Keratinocyte (primary cell): ENCODE data around the gene PCBD1. TPM values are rescaled to one million over a fixed set of nuclear protein-coding genes. Genes with fewer than 3 reads are reported as not detected.
A peak's percentile ranks its signal among the peaks of the same experiment; 100 is the strongest.

Experiments used
- DNase-seq: peaks from one replicate; pipeline ENCODE4 v3.0.0-alpha.2; 2011; ENCODE audit warnings: low read depth, missing footprints, low spot score
- FAIRE-seq: peaks from 2 replicates; lab custom pipeline; 2011; peaks lifted over from hg19 to GRCh38; lab: Jason Lieb, UNC
- H2AFZ ChIP-seq: 2 replicates; pipeline ENCODE4 v1.6.0; 2012; ENCODE audit warnings: low read length, control low read depth, inconsistent platforms; ENCODE audit not compliant: control insufficient read depth
- H3K27ac ChIP-seq: 2 replicates; pipeline ENCODE4 v1.5.1; 2011; ENCODE audit warnings: low read length; ENCODE audit not compliant: control insufficient read depth, insufficient read depth
- H3K27me3 ChIP-seq: 3 replicates; pipeline ENCODE4 v1.6.0; 2011; ENCODE audit warnings: low read length; ENCODE audit not compliant: control insufficient read depth, insufficient read depth; ENCODE audit errors: extremely low read depth
- H3K36me3 ChIP-seq, 2 experiments: 2 replicates in 1 of 2; 3 replicates in 1 of 2; pipeline ENCODE4 v1.5.1; 2011; ENCODE audit warnings: low read length in 2 of 2, mild to moderate bottlenecking in 1 of 2; ENCODE audit not compliant: control insufficient read depth in 2 of 2, insufficient read depth in 2 of 2; ENCODE audit errors: extremely low read depth in 1 of 2
- H3K4me1 ChIP-seq: 3 replicates; pipeline ENCODE4 v1.5.1; 2011; ENCODE audit warnings: low read length; ENCODE audit not compliant: control insufficient read depth, insufficient read depth; ENCODE audit errors: extremely low read depth
- H3K4me2 ChIP-seq: 3 replicates; pipeline ENCODE4 v1.6.0; 2011; ENCODE audit warnings: low read depth, low read length; ENCODE audit not compliant: control insufficient read depth, insufficient read depth; ENCODE audit errors: extremely low read depth
- H3K4me3 ChIP-seq, 3 experiments: fragments of 200-600 bp in 1 of 3; sonication (generic) in 1 of 3; 2 replicates in 2 of 3; 3 replicates in 1 of 3; pipeline ENCODE4 v1.5.1; 2011 to 2016; ENCODE audit warnings: low read length in 3 of 3, mild to moderate bottlenecking in 3 of 3, control low read depth in 2 of 3, inconsistent platforms in 1 of 3, low read depth in 1 of 3, mixed read lengths in 1 of 3, mixed run types in 1 of 3, moderate library complexity in 1 of 3; ENCODE audit not compliant: control insufficient read depth in 2 of 3, insufficient read depth in 2 of 3; ENCODE audit errors: extremely low read depth in 1 of 3
- H3K79me2 ChIP-seq: 2 replicates; pipeline ENCODE4 v1.6.0; 2012; ENCODE audit warnings: low read length; ENCODE audit not compliant: control insufficient read depth, insufficient read depth
- H3K9ac ChIP-seq: 3 replicates; pipeline ENCODE4 v1.6.0; 2011; ENCODE audit warnings: low read length; ENCODE audit not compliant: control insufficient read depth, insufficient read depth; ENCODE audit errors: extremely low read depth
- H3K9me1 ChIP-seq: 3 replicates; pipeline ENCODE4 v1.6.0; 2011; ENCODE audit warnings: low read length; ENCODE audit not compliant: control insufficient read depth, insufficient read depth; ENCODE audit errors: extremely low read depth
- H3K9me3 ChIP-seq: 2 replicates; pipeline ENCODE4 v1.5.1; 2012; ENCODE audit warnings: low read depth, low read length; ENCODE audit not compliant: control insufficient read depth
- H4K20me1 ChIP-seq: 3 replicates; pipeline ENCODE4 v1.6.0; 2011; ENCODE audit warnings: low read length; ENCODE audit not compliant: control insufficient read depth, insufficient read depth; ENCODE audit errors: extremely low read depth
- CTCF ChIP-seq, 3 experiments: IDR thresholded peaks in 1 of 3; conservative IDR thresholded peaks in 1 of 3; optimal IDR thresholded peaks in 1 of 3; 2 replicates in 2 of 3; 3 replicates in 1 of 3; pipeline versions ENCODE3 to v1.5.1; 2011; ENCODE audit warnings: low read length in 3 of 3, mild to moderate bottlenecking in 3 of 3, moderate library complexity in 2 of 3, control low read depth in 1 of 3, inconsistent platforms in 1 of 3; ENCODE audit not compliant: insufficient read depth in 2 of 3; ENCODE audit errors: extremely low read depth in 1 of 3
- EZH2 ChIP-seq: IDR thresholded peaks from one replicate; pipeline ENCODE4 v1.6.1; 2012; ENCODE audit warnings: inconsistent platforms, mild to moderate bottlenecking, low read length, moderate library complexity
- dilution Hi-C: fragments of 300-500 bp; cut with MboI; formaldehyde crosslinking; loops from one replicate; pipeline ENCODE4 v1.7.0; 2020; ENCODE audit warnings: low sequenced_read_pairs; ENCODE audit not compliant: extremely low pct_ligation_motif_present
- polyA plus RNA-seq, 5 experiments: library from polyadenylated mRNA; depleted of rRNA in 3 of 5; stranded (reverse) in 3 of 5; stranded (forward) in 1 of 5; unstranded in 1 of 5; fragments of >200 nt; gene quantifications; 1 replicate in 1 of 5; 2 replicates in 3 of 5; 3 replicates in 1 of 5; pipeline versions ENCODE4 v1.2.1 to v1.2.3, GENCODE V29; 2011 to 2012; ENCODE audit warnings: missing spikeins in 2 of 5, low read depth in 1 of 5, low replicate concordance in 1 of 5

Gene PCBD1
- polyA plus RNA-seq, 1 donor (not counting 4 experiments of a cell fraction or from before 2014, with no cell fraction given): 41.5 TPM

DNA sequence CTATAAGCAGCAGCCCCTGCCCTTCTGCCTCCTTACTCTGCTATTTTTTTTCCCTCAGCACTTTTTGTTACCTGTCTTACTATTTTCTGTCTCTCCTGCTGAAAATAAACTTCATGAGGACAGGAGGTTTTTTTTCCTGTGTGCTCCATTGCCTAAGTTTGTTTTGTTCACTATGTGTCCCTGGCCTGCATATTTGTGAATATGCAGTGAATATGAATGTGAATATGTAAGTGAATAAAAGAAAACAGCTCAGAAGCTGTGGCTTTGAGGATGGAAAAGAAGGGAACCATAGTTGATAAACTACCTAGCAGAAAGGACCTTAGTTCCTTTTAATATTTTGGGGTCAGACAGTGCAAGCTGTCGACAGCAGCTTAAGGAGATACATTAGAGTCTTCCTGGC lies 34.9 kb downstream of the PCBD1 start:
- no peak overlapping the region for H3K4me2 ChIP-seq
- no peak for DNase-seq
- no peaks in the 10 kb centered on the region for H3K9me1 ChIP-seq

GRCh38 chr10:70853038-70853437 lies 35.3 kb downstream of the PCBD1 start:
- dilution Hi-C loops: no loop called here
- no peak for FAIRE-seq
- no peaks in the 10 kb centered on the region for H3K27me3 ChIP-seq
- no peak overlapping the region for H3K4me3 ChIP-seq
- peaks cover 16 to 19% of the 10 kb centered on the region in 2 experiments for H3K36me3 ChIP-seq
- peak overlapping the region; percentile 11 for H3K4me2 ChIP-seq
- H3K9ac ChIP-seq: no peak overlapping the region
- H3K9me3 ChIP-seq: no peaks in the 10 kb centered on the region
- DNase-seq: no peak
- H2AFZ ChIP-seq: no peak overlapping the region
- H3K9me1 ChIP-seq: no peaks in the 10 kb centered on the region
- H4K20me1 ChIP-seq: no peaks in the 10 kb centered on the region
- H3K4me1 ChIP-seq: peaks cover 18% of the 10 kb centered on the region
- no peaks in the 10 kb centered on the region for H3K79me2 ChIP-seq
- no peak overlapping the region for H3K27ac ChIP-seq
- TF ChIP-seq EZH2 (no peak), CTCF (optimal IDR thresholded peaks at IDR 0.05 in 1 of 3, IDR thresholded peaks at IDR 0.05 in 1 of 3, conservative IDR thresholded peaks at IDR 0.05 in 1 of 3; ENCODE audit: extremely low read depth in 1 of 3, insufficient read depth in 2 of 3, low read length in 3 of 3) (no peak)

More for the DNA sequence above, 34.9 kb downstream of the PCBD1 start:
- Histone ChIP-seq H3K79me2 (no peaks in the 10 kb centered on the region), H3K27ac (no peak overlapping the region), H3K27me3 (no peaks in the 10 kb centered on the region), H3K4me1 (peaks cover 18% of the 10 kb centered on the region), H2AFZ (no peak overlapping the region), H3K4me3 (no peak overlapping the region), H3K9ac (no peak overlapping the region), H4K20me1 (no peaks in the 10 kb centered on the region), H3K9me3 (no peaks in the 10 kb centered on the region), H3K36me3 (peaks cover 16 to 19% of the 10 kb centered on the region in 2 experiments)
- dilution Hi-C loops: no loop called here
- TF ChIP-seq EZH2: no peak
- no peak for TF ChIP-seq CTCF (optimal IDR thresholded peaks at IDR 0.05 in 1 of 3, IDR thresholded peaks at IDR 0.05 in 1 of 3, conservative IDR thresholded peaks at IDR 0.05 in 1 of 3; ENCODE audit: extremely low read depth in 1 of 3, insufficient read depth in 2 of 3, low read length in 3 of 3)
- FAIRE-seq: no peak
